Measurements from ENCODE around the gene TBX19. TPM values are rescaled to one million over a fixed set of nuclear protein-coding genes. Genes with fewer than 3 reads are reported as not detected.

The TBX19 gene
- total RNA-seq: under 1 TPM in 3 of 4 donors, not detected in 1; 0.12 to 0.53 (median 0.36) TPM

GRCh38 chr1:168280296-168280927 lies at the start of gene TBX19:
TBX19 (plus strand) TSS chr1:168280877; CDS start chr1:168281091, 214 bp downstream.
- Histone ChIP-seq H3K27ac (no peak within 1 kb of the TSS), H3K36me3 (no peaks in the 10 kb centered on the region), H3K9me3 (peaks cover 0 to 4% (median 0%) of the 10 kb centered on the region in 3 donors), H3K4me3 (no peak within 1 kb of the TSS), H3K27me3 (no peaks in the 10 kb centered on the region), H3K4me1 (no peaks in the 10 kb centered on the region)
- no peak for TF ChIP-seq CTCF (IDR thresholded peaks at IDR 0.05 in 4 of 5, conservative IDR thresholded peaks at IDR 0.05 in 1 of 5)
- no peak for TF ChIP-seq POLR2A (IDR thresholded peaks at IDR 0.05)
- intact Hi-C loops (cut with DNase I; ENCODE audit: low total_unique reads): no loop called here
- ATAC-seq: no peak
- in situ Hi-C loops (cut with MboI; ENCODE audit: low sequenced_read_pairs in 4 of 4): no loop called here
- DNase-seq: no peak

GRCh38 chr1:168234846-168235547 lies 45.7 kb upstream of the TBX19 start:
- ATAC-seq: peak; percentile 58 to 60
- Histone ChIP-seq H3K27ac (no peak overlapping the region), H3K36me3 (peaks cover 0 to 42% of the 10 kb centered on the region in 2 donors), H3K9me3 (no peaks in the 10 kb centered on the region), H3K27me3 (no peaks in the 10 kb centered on the region), H3K4me1 (peaks cover 8 to 13% of the 10 kb centered on the region in 2 donors), H3K4me3 (no peak overlapping the region)
- in situ Hi-C loops (cut with MboI; ENCODE audit: low sequenced_read_pairs in 4 of 4) (no loop called here), intact Hi-C loops (cut with DNase I; ENCODE audit: low total_unique reads) (no loop called here)
- no peak for DNase-seq
- TF ChIP-seq POLR2A (IDR thresholded peaks at IDR 0.05) (no peak), CTCF (IDR thresholded peaks at IDR 0.05 in 4 of 5, conservative IDR thresholded peaks at IDR 0.05 in 1 of 5) (peak in 4 of 5 experiments; percentile 12 to 54 (median 20))

DNA sequence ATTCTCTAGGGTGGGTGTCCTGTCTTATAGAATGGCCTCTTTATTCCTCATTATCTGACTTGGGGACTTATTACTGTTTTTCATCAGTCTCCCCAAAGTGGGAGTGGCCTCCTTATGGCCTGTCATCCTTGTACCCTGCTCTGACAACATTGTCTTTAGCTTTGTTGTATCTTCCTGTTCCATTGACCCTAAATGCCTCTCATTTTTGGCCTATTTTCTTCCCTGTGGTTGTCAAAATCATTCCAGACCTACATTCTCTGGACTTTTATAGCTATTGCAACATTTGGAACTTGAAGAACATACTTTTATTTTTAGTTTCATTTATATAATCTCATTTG lies 45.2 kb upstream of the TBX19 start:
- Histone ChIP-seq H3K27me3 (no peaks in the 10 kb centered on the region), H3K4me1 (peaks cover 8 to 13% of the 10 kb centered on the region in 2 donors), H3K36me3 (peaks cover 0 to 47% of the 10 kb centered on the region in 2 donors), H3K27ac (no peak overlapping the region), H3K9me3 (no peaks in the 10 kb centered on the region), H3K4me3 (no peak overlapping the region)
- in situ Hi-C loops (cut with MboI; ENCODE audit: low sequenced_read_pairs in 4 of 4) (no loop called here), intact Hi-C loops (cut with DNase I; ENCODE audit: low total_unique reads) (no loop called here)
- ATAC-seq: no peak
- no peak for TF ChIP-seq POLR2A (IDR thresholded peaks at IDR 0.05)
- no peak for DNase-seq

GRCh38 chr1:168235937-168236336 lies 44.7 kb upstream of the TBX19 start:
- ATAC-seq (no peak), DNase-seq (no peak)
- Histone ChIP-seq H3K27ac (no peak overlapping the region), H3K36me3 (peaks cover 0 to 48% of the 10 kb centered on the region in 2 donors), H3K4me3 (no peak overlapping the region), H3K4me1 (peaks cover 8 to 13% of the 10 kb centered on the region in 2 donors), H3K9me3 (no peaks in the 10 kb centered on the region), H3K27me3 (no peaks in the 10 kb centered on the region)
- no peak for TF ChIP-seq CTCF (IDR thresholded peaks at IDR 0.05 in 4 of 5, conservative IDR thresholded peaks at IDR 0.05 in 1 of 5)
- in situ Hi-C loops (cut with MboI; ENCODE audit: low sequenced_read_pairs in 4 of 4): no loop called here
- intact Hi-C loops (cut with DNase I; ENCODE audit: low total_unique reads): no loop called here

- peaks cover 0 to 47% of the 10 kb centered on the region in 2 donors for H3K36me3 ChIP-seq
- no peaks in the 10 kb centered on the region for H3K9me3 ChIP-seq
- DNase-seq: no peak
- in situ Hi-C loops (cut with MboI; ENCODE audit: low sequenced_read_pairs in 4 of 4): no loop called here
- H3K4me3 ChIP-seq: no peak overlapping the region
- H3K27ac ChIP-seq: no peak overlapping the region
- peaks cover 8 to 13% of the 10 kb centered on the region in 2 donors for H3K4me1 ChIP-seq
- TF ChIP-seq POLR2A (IDR thresholded peaks at IDR 0.05) (no peak), CTCF (IDR thresholded peaks at IDR 0.05 in 4 of 5, conservative IDR thresholded peaks at IDR 0.05 in 1 of 5) (no peak)
- intact Hi-C loops (cut with DNase I; ENCODE audit: low total_unique reads): no loop called here
- ATAC-seq: no peak
- no peaks in the 10 kb centered on the region for H3K27me3 ChIP-seq
Measured at GRCh38 chr1:168236836-168237611, 43.7 kb upstream of the TBX19 start.
